ENCODE results near the gene PSMD8. TPM values are rescaled to one million over a fixed set of nuclear protein-coding genes. Genes with fewer than 3 reads are reported as not detected.
A peak's percentile ranks its signal among the peaks of the same experiment; 100 is the strongest.

PSMD8 gene
- total and polyA plus RNA-seq, 8 donors, result 116 to 173 (median 128) TPM

GRCh38 chr19:38401148-38401547 lies 26.8 kb downstream of the PSMD8 start:
- DNase-seq (no peak), ATAC-seq (no peak)
- Histone ChIP-seq H3K27me3 (peaks cover 20 to 48% of the 10 kb centered on the region in 2 donors), H3K4me3 (no peak overlapping the region), H3K27ac (no peak overlapping the region), H3K4me1 (peaks cover 0 to 13% of the 10 kb centered on the region in 2 donors), H3K9me3 (no peaks in the 10 kb centered on the region), H3K36me3 (peaks cover 0 to 13% of the 10 kb centered on the region in 2 donors)
- intact Hi-C loops (cut with DNase I), result loop anchor here in 1 of 2 donors (10.0 kb wide), 1 partner anchor 214 kb away; the partner anchor contains the start of genes EIF3K and MAP4K1
- TF ChIP-seq, protein P1, sequence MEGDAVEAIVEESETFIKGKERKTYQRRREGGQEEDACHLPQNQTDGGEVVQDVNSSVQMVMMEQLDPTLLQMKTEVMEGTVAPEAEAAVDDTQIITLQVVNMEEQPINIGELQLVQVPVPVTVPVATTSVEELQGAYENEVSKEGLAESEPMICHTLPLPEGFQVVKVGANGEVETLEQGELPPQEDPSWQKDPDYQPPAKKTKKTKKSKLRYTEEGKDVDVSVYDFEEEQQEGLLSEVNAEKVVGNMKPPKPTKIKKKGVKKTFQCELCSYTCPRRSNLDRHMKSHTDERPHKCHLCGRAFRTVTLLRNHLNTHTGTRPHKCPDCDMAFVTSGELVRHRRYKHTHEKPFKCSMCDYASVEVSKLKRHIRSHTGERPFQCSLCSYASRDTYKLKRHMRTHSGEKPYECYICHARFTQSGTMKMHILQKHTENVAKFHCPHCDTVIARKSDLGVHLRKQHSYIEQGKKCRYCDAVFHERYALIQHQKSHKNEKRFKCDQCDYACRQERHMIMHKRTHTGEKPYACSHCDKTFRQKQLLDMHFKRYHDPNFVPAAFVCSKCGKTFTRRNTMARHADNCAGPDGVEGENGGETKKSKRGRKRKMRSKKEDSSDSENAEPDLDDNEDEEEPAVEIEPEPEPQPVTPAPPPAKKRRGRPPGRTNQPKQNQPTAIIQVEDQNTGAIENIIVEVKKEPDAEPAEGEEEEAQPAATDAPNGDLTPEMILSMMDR (IDR thresholded peaks at IDR 0.05), result no peak

GRCh38 chr19:38402623-38402966 lies 28.2 kb downstream of the PSMD8 start:
- intact Hi-C loops (cut with DNase I), result loop anchor here in 1 of 2 donors (10.0 kb wide), 1 partner anchor 212 kb away; the partner anchor contains the start of genes EIF3K and MAP4K1
- DNase-seq (no peak), ATAC-seq (no peak)
- Histone ChIP-seq H3K4me1 (peaks cover 0 to 13% of the 10 kb centered on the region in 2 donors), H3K4me3 (peak overlapping the region; percentile 24 to 96), H3K27ac (peak overlapping the region in 1 of 2 donors; percentile 94), H3K9me3 (no peaks in the 10 kb centered on the region), H3K27me3 (peaks cover 6 to 34% of the 10 kb centered on the region in 2 donors), H3K36me3 (peaks cover 0 to 27% of the 10 kb centered on the region in 2 donors)
- TF ChIP-seq, protein P1 (IDR thresholded peaks at IDR 0.05), result no peak

GRCh38 chr19:38402967-38403674 lies 28.8 kb downstream of the PSMD8 start, which contains the start of gene FAM98C:
TSS of gene FAM98C (plus strand) at chr19:38403093. CDS start at chr19:38403154, 61 bp downstream.
- Histone ChIP-seq H3K9me3 (no peaks in the 10 kb centered on the region), H3K4me1 (peaks cover 0 to 13% of the 10 kb centered on the region in 2 donors), H3K4me3 (peak within 1 kb of the TSS; percentile 76 to 96), H3K36me3 (peaks cover 0 to 32% of the 10 kb centered on the region in 2 donors), H3K27ac (peak within 1 kb of the TSS; percentile 74 to 94), H3K27me3 (peaks cover 5 to 29% of the 10 kb centered on the region in 2 donors)
- DNase-seq, result peak; percentile 96 to 98 (median 97)
- intact Hi-C loops (cut with DNase I), result loop anchor here in 1 of 2 donors (10.0 kb wide), 1 partner anchor 212 kb away; the partner anchor contains the start of genes EIF3K and MAP4K1
- TF ChIP-seq, protein P1 (IDR thresholded peaks at IDR 0.05), result peak; percentile 98 to 100
- peak; percentile 99 for ATAC-seq

DNA sequence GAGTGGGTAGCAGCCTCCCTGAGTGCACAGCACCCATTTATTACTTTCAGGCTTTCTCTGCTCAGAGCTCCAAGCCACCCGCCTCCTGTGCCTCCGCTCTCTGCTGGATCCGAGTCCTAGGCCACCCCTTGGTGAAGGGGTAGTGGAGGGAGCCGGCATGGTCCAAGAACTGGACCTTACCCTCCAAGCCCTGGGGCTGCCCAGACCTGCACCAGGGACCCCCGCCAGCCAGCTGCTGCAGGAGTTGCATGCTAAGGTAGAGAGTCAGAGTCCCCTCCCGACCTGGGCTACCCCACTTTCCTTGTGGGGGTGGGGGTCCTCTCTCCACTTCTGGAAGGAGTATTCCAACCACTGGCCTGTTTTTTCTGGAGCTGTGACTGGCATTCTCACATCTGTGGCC lies 30.5 kb downstream of the PSMD8 start:
- no peak overlapping the region for H3K27ac ChIP-seq
- intact Hi-C loops (cut with DNase I), result loop anchor here in 1 of 2 donors (10.0 kb wide), 1 partner anchor 210 kb away; the partner anchor contains the start of genes EIF3K and MAP4K1

More for the DNA sequence above, 30.5 kb downstream of the PSMD8 start:
- no peak overlapping the region for H3K4me3 ChIP-seq
- no peaks in the 10 kb centered on the region for H3K9me3 ChIP-seq
- DNase-seq (no peak), ATAC-seq (no peak)
- peaks cover 0 to 49% of the 10 kb centered on the region in 2 donors for H3K36me3 ChIP-seq
- H3K4me1 ChIP-seq, result peaks cover 0 to 13% of the 10 kb centered on the region in 2 donors
- TF ChIP-seq, protein P1 (IDR thresholded peaks at IDR 0.05), result no peak
- H3K27me3 ChIP-seq, result peaks cover 0 to 11% of the 10 kb centered on the region in 2 donors
